Parathyroid adenoma (tissue), 2 donors: ENCODE results near the gene TDP1.

ENCODE experiments used
- H2AFZ ChIP-seq: fragments of 300-600 bp; sonication (generic); one replicate; pipeline ENCODE4 v1.7.0; 2017; ENCODE audit warnings: antibody characterized with exemption, mild to moderate bottlenecking
- H3K27ac ChIP-seq: fragments of 300-600 bp; sonication (generic); one replicate; pipeline ENCODE4 v1.7.0; 2017
- H3K27me3 ChIP-seq: fragments of 300-600 bp; sonication (generic); one replicate; pipeline ENCODE4 v1.7.0; 2017; ENCODE audit warnings: low read length; ENCODE audit not compliant: control insufficient read depth, insufficient read depth
- H3K36me3 ChIP-seq: fragments of 300-600 bp; sonication (generic); one replicate; pipeline ENCODE4 v1.7.0; 2017; ENCODE audit warnings: low read length; ENCODE audit not compliant: control insufficient read depth, insufficient read depth
- H3K4me1 ChIP-seq: fragments of 300-600 bp; sonication (generic); one replicate; pipeline ENCODE4 v1.7.0; 2017; ENCODE audit warnings: control low read depth
- H3K4me2 ChIP-seq: fragments of 300-600 bp; sonication (generic); one replicate; pipeline ENCODE4 v1.7.0; 2017; ENCODE audit warnings: low read length
- H3K4me3 ChIP-seq: fragments of 300-600 bp; sonication (generic); one replicate; pipeline ENCODE4 v1.7.0; 2017; ENCODE audit warnings: low read depth, low read length
- H3K79me2 ChIP-seq: fragments of 300-600 bp; sonication (generic); one replicate; pipeline ENCODE4 v1.7.0; 2017; ENCODE audit warnings: control low read depth
- H3K9ac ChIP-seq: fragments of 300-600 bp; sonication (generic); one replicate; pipeline ENCODE4 v1.7.0; 2017; ENCODE audit warnings: mild to moderate bottlenecking
- H3K9me3 ChIP-seq: fragments of 300-600 bp; sonication (generic); one replicate; pipeline ENCODE4 v1.7.0; 2017; ENCODE audit warnings: low read length; ENCODE audit not compliant: control insufficient read depth
- CTCF ChIP-seq: fragments of 300-600 bp; sonication (generic); IDR thresholded peaks from one replicate; pipeline ENCODE4 v1.7.0; 2017; ENCODE audit warnings: antibody characterized with exemption, mild to moderate bottlenecking
- donor health status: primary hyperparathyroidism.

Gene TDP1

GRCh38 chr14:89963288-89963978 is 7.7 kb downstream of the TDP1 start:
- Histone ChIP-seq H3K27me3 (no peaks in the 10 kb centered on the region), H3K36me3 (no peaks in the 10 kb centered on the region), H3K79me2 (no peaks in the 10 kb centered on the region), H3K4me1 (no peaks in the 10 kb centered on the region), H3K4me3 (no peak overlapping the region), H3K27ac (no peak overlapping the region), H3K9ac (no peak overlapping the region), H3K4me2 (no peak overlapping the region), H2AFZ (no peak overlapping the region), H3K9me3 (no peaks in the 10 kb centered on the region)
- TF ChIP-seq CTCF = no peak

GRCh38 chr14:89965839-89966238 is 10.1 kb downstream of the TDP1 start:
- no peaks in the 10 kb centered on the region for H3K36me3 ChIP-seq

GRCh38 chr14:89973234-89973823 is 17.6 kb downstream of the TDP1 start:
- TF ChIP-seq CTCF = peak; percentile 87
- no peaks in the 10 kb centered on the region for H3K36me3 ChIP-seq
- H3K9ac ChIP-seq = no peak overlapping the region

More at GRCh38 chr14:89965839-89966238, 10.1 kb downstream of the TDP1 start:
- TF ChIP-seq CTCF = no peak
- H3K27ac ChIP-seq = no peak overlapping the region
- H3K4me2 ChIP-seq = no peak overlapping the region
- H3K4me1 ChIP-seq = no peaks in the 10 kb centered on the region
- H2AFZ ChIP-seq = no peak overlapping the region
- no peaks in the 10 kb centered on the region for H3K79me2 ChIP-seq
- no peaks in the 10 kb centered on the region for H3K9me3 ChIP-seq
- H3K4me3 ChIP-seq = no peak overlapping the region
- no peak overlapping the region for H3K9ac ChIP-seq
- no peaks in the 10 kb centered on the region for H3K27me3 ChIP-seq

GRCh38 chr14:89977668-89978067 is 21.9 kb downstream of the TDP1 start:
- H3K36me3 ChIP-seq = no peaks in the 10 kb centered on the region
- no peaks in the 10 kb centered on the region for H3K79me2 ChIP-seq
- H3K9me3 ChIP-seq = no peaks in the 10 kb centered on the region
- H3K27ac ChIP-seq = no peak overlapping the region
- TF ChIP-seq CTCF = no peak
- H3K4me3 ChIP-seq = no peak overlapping the region
- no peak overlapping the region for H3K4me2 ChIP-seq
- H3K27me3 ChIP-seq = no peaks in the 10 kb centered on the region
- no peak overlapping the region for H2AFZ ChIP-seq
- H3K9ac ChIP-seq = no peak overlapping the region
- no peaks in the 10 kb centered on the region for H3K4me1 ChIP-seq

More at GRCh38 chr14:89973234-89973823, 17.6 kb downstream of the TDP1 start:
- H3K4me2 ChIP-seq = no peak overlapping the region
- no peak overlapping the region for H3K4me3 ChIP-seq
- H3K27me3 ChIP-seq = no peaks in the 10 kb centered on the region
- H3K9me3 ChIP-seq = no peaks in the 10 kb centered on the region
- H2AFZ ChIP-seq = no peak overlapping the region
- H3K27ac ChIP-seq = no peak overlapping the region
- H3K4me1 ChIP-seq = no peaks in the 10 kb centered on the region
- no peaks in the 10 kb centered on the region for H3K79me2 ChIP-seq

- no peaks in the 10 kb centered on the region for H3K27me3 ChIP-seq
- no peak overlapping the region for H3K9ac ChIP-seq
- no peaks in the 10 kb centered on the region for H3K36me3 ChIP-seq
- no peaks in the 10 kb centered on the region for H3K79me2 ChIP-seq
- H3K4me3 ChIP-seq = no peak overlapping the region
- H3K4me1 ChIP-seq = no peaks in the 10 kb centered on the region
- H3K9me3 ChIP-seq = no peaks in the 10 kb centered on the region
- no peak for TF ChIP-seq CTCF
- H3K4me2 ChIP-seq = no peak overlapping the region
- no peak overlapping the region for H2AFZ ChIP-seq
- no peak overlapping the region for H3K27ac ChIP-seq
These were observed 22.9 kb downstream of the TDP1 start for GRCh38 chr14:89978656-89979055.
